Myocyte (in vitro differentiated cells): Measurements from ENCODE around the gene FXYD2. TPM values are rescaled to one million over a fixed set of nuclear protein-coding genes. Genes with fewer than 3 reads are reported as not detected.

ENCODE experiments used
- DNase-seq: peaks from one replicate; pipeline ENCODE4 v3.0.0-alpha.2; 2012; ENCODE audit warnings: low read depth
- total RNA-seq: library from RNA; depleted of rRNA; stranded (reverse); fragments of >200 nt; gene quantifications from 2 replicates; pipeline ENCODE4 v1.2.3, GENCODE V29; 2014

The FXYD2 gene
- total RNA-seq, 1 donor from 2014 or later = not detected

GRCh38 chr11:117859061-117859460 is 34.5 kb upstream of the FXYD2 start:
- no peak for DNase-seq

- no peak for DNase-seq
Measured at GRCh38 chr11:117857734-117858414, 33.3 kb upstream of the FXYD2 start.

GRCh38 chr11:117855912-117856651 is 31.5 kb upstream of the FXYD2 start:
- no peak for DNase-seq

GRCh38 chr11:117855186-117855845 is 30.8 kb upstream of the FXYD2 start:
- no peak for DNase-seq

- DNase-seq = no peak
Measured at GRCh38 chr11:117852309-117852708, 27.8 kb upstream of the FXYD2 start.

GRCh38 chr11:117851852-117852251 is 27.3 kb upstream of the FXYD2 start:
- DNase-seq = peak; percentile 42

GRCh38 chr11:117851106-117851505 is 26.6 kb upstream of the FXYD2 start:
- no peak for DNase-seq

- no peak for DNase-seq
Measured at GRCh38 chr11:117849781-117850414, 25.4 kb upstream of the FXYD2 start.

GRCh38 chr11:117843666-117844484 is 19.3 kb upstream of the FXYD2 start:
- peak; percentile 62 for DNase-seq

- DNase-seq = no peak
Measured at GRCh38 chr11:117842131-117842941, 17.8 kb upstream of the FXYD2 start.

- no peak for DNase-seq
Measured at GRCh38 chr11:117841551-117842031, 17.0 kb upstream of the FXYD2 start.

- DNase-seq = no peak
Measured at GRCh38 chr11:117840881-117841550, 16.5 kb upstream of the FXYD2 start.

GRCh38 chr11:117839936-117840813 is 15.6 kb upstream of the FXYD2 start:
- no peak for DNase-seq

GRCh38 chr11:117839380-117839881 is 14.9 kb upstream of the FXYD2 start:
- DNase-seq = no peak

GRCh38 chr11:117838901-117839300 is 14.4 kb upstream of the FXYD2 start:
- DNase-seq = no peak

- DNase-seq = no peak
Measured at GRCh38 chr11:117837791-117838190, 13.2 kb upstream of the FXYD2 start.

- no peak for DNase-seq
Measured at GRCh38 chr11:117837070-117837776, 12.7 kb upstream of the FXYD2 start.
